ENCODE measurements around the gene LSP1.

LSP1 gene

GRCh38 chr11:1920128-1920908 is 67.4 kb downstream of the LSP1 start:
- DNase-seq, result no peak

- no peak for DNase-seq
Observed at GRCh38 chr11:1920909-1921573, 68.2 kb downstream of the LSP1 start.

GRCh38 chr11:1921574-1922141 is 68.8 kb downstream of the LSP1 start:
- DNase-seq, result no peak

- no peak for DNase-seq
Observed at GRCh38 chr11:1922481-1923081, 69.7 kb downstream of the LSP1 start.

- DNase-seq, result no peak
Observed at GRCh38 chr11:1923201-1923956, 70.5 kb downstream of the LSP1 start.

- no peak for DNase-seq
Observed at GRCh38 chr11:1924181-1924580, 71.3 kb downstream of the LSP1 start.

GRCh38 chr11:1924646-1925372 is 71.9 kb downstream of the LSP1 start:
- DNase-seq, result no peak

- no peak for DNase-seq
Observed at GRCh38 chr11:1925373-1926155, 72.7 kb downstream of the LSP1 start.

GRCh38 chr11:1926156-1927025 is 73.5 kb downstream of the LSP1 start:
- DNase-seq, result no peak

GRCh38 chr11:1927026-1927847 is 74.4 kb downstream of the LSP1 start:
- no peak for DNase-seq

- no peak for DNase-seq
Observed at GRCh38 chr11:1927848-1928469, 75.1 kb downstream of the LSP1 start.

- DNase-seq, result no peak
Observed at GRCh38 chr11:1928470-1928890, 75.6 kb downstream of the LSP1 start.

GRCh38 chr11:1928891-1929541 is 76.1 kb downstream of the LSP1 start:
- no peak for DNase-seq

GRCh38 chr11:1929621-1930461 is 77.0 kb downstream of the LSP1 start:
- no peak for DNase-seq

- no peak for DNase-seq
Observed at GRCh38 chr11:1930462-1930830, 77.6 kb downstream of the LSP1 start.

- DNase-seq, result no peak
Observed at GRCh38 chr11:1931341-1932104, 78.6 kb downstream of the LSP1 start.

GRCh38 chr11:1932105-1932480 is 79.2 kb downstream of the LSP1 start:
- no peak for DNase-seq
